H1 (cell line): Measurements from ENCODE around the gene TSSK6. TPM values are rescaled to one million over a fixed set of nuclear protein-coding genes. Genes with fewer than 3 reads are reported as not detected.

Source experiments
- CTCF ChIA-PET: fragments of 300-600 bp; sonication (Branson Sonifier 250); formaldehyde crosslinking; loops from one replicate; lab custom pipeline; 2021; ENCODE audit not compliant: partially characterized antibody; lab: Charles Lee
- POLR2A ChIA-PET: fragments of 300-600 bp; sonication (Branson Sonifier 250); formaldehyde crosslinking; loops from one replicate; lab custom pipeline; 2021; ENCODE audit warnings: inconsistent platforms; ENCODE audit not compliant: partially characterized antibody; lab: Charles Lee
- DNase-seq, 2 experiments: peaks; one replicate each; pipeline versions ENCODE4 v3.0.0 to v3.0.0-alpha.2; 2010 to 2022; ENCODE audit warnings: low spot score in 2 of 2, low read depth in 1 of 2, mixed read lengths in 1 of 2
- FAIRE-seq: peaks from 2 replicates; lab custom pipeline; 2011; peaks lifted over from hg19 to GRCh38; lab: Jason Lieb, UNC
- H2AFZ ChIP-seq: 2 replicates; pipeline ENCODE4 v1.8.1; 2012; ENCODE audit warnings: low read length, inconsistent platforms
- H2AK5ac ChIP-seq: 2 replicates; pipeline ENCODE4 v1.6.1; 2013; ENCODE audit warnings: low read depth, low read length
- H2BK120ac ChIP-seq: replicated peaks from 2 replicates; pipeline ENCODE3; 2013; ENCODE audit warnings: low read depth, low read length, inconsistent platforms
- H2BK12ac ChIP-seq: 2 replicates; pipeline ENCODE4 v1.6.1; 2013; ENCODE audit warnings: low read depth, low read length
- H2BK15ac ChIP-seq: 2 replicates; pipeline ENCODE4 v1.6.1; 2013; ENCODE audit warnings: low read length
- H2BK20ac ChIP-seq: 2 replicates; pipeline ENCODE4 v1.6.1; 2013; ENCODE audit warnings: low read length
- H2BK5ac ChIP-seq: 2 replicates; pipeline ENCODE4 v1.6.1; 2013; ENCODE audit warnings: low read depth, low read length
- H3K14ac ChIP-seq: 2 replicates; pipeline ENCODE4 v1.6.1; 2013; ENCODE audit warnings: inconsistent platforms; ENCODE audit not compliant: insufficient read length
- H3K18ac ChIP-seq: 2 replicates; pipeline ENCODE4 v1.6.1; 2013; ENCODE audit warnings: low read length; ENCODE audit errors: extremely low read depth
- H3K23ac ChIP-seq: 2 replicates; pipeline ENCODE4 v1.6.1; 2013; ENCODE audit warnings: inconsistent platforms; ENCODE audit not compliant: insufficient read length
- H3K23me2 ChIP-seq: 2 replicates; pipeline ENCODE4 v1.6.1; 2013; ENCODE audit warnings: low read depth, low read length
- H3K27ac ChIP-seq: 2 replicates; pipeline ENCODE4 v1.6.1; 2011; ENCODE audit warnings: low read depth, low read length, inconsistent platforms
- H3K27me3 ChIP-seq, 4 experiments: replicated peaks in 1 of 4; 1 replicate in 1 of 4; 2 replicates in 3 of 4; pipeline versions ENCODE4 v1.6.1 to v1.8.1; 2011 to 2013; ENCODE audit warnings: low read length in 3 of 4, mild to moderate bottlenecking in 3 of 4, inconsistent platforms in 2 of 4, mixed read lengths in 2 of 4, moderate library complexity in 1 of 4; ENCODE audit not compliant: control insufficient read depth in 3 of 4, insufficient read depth in 3 of 4; ENCODE audit errors: extremely low read depth in 1 of 4
- H3K36me3 ChIP-seq, 4 experiments: 2 replicates each; pipeline versions ENCODE4 v1.6.1 to v1.8.1; 2011 to 2013; ENCODE audit warnings: mild to moderate bottlenecking in 4 of 4, low read length in 3 of 4, moderate library complexity in 2 of 4, control low read depth in 1 of 4, inconsistent platforms in 1 of 4; ENCODE audit not compliant: insufficient read depth in 4 of 4, control insufficient read depth in 2 of 4
- H3K4ac ChIP-seq: replicated peaks from 2 replicates; pipeline ENCODE3; 2013; ENCODE audit warnings: low read length, low read depth, mixed read lengths, inconsistent platforms; ENCODE audit not compliant: insufficient read length
- H3K4me1 ChIP-seq, 4 experiments: replicated peaks in 1 of 4; 1 replicate in 1 of 4; 2 replicates in 3 of 4; pipeline versions ENCODE4 v1.6.1 to v1.8.1; 2011 to 2013; ENCODE audit warnings: low read length in 3 of 4, inconsistent platforms in 2 of 4, mixed read lengths in 1 of 4; ENCODE audit not compliant: insufficient read depth in 4 of 4, control insufficient read depth in 3 of 4
- H3K4me2 ChIP-seq, 2 experiments: 2 replicates each; pipeline versions ENCODE4 v1.6.1 to v1.8.1; 2011 to 2013; ENCODE audit warnings: low read depth in 2 of 2, low read length in 2 of 2, control low read depth in 1 of 2, inconsistent platforms in 1 of 2, mild to moderate bottlenecking in 1 of 2; ENCODE audit not compliant: insufficient read depth in 1 of 2
- H3K4me3 ChIP-seq, 4 experiments: fragments of 200-600, 300-600 bp in 1 of 4; sonication (generic), shearing (Covaris generic), sonication (Bioruptor Twin) in 1 of 4; 2 replicates each; pipeline versions ENCODE4 v1.5.1 to v1.8.1; 2011 to 2016; ENCODE audit warnings: low read length in 4 of 4, low read depth in 3 of 4, control low read depth in 2 of 4, inconsistent platforms in 2 of 4, mild to moderate bottlenecking in 2 of 4, mixed read lengths in 1 of 4, moderate library complexity in 1 of 4; ENCODE audit not compliant: insufficient read depth in 2 of 4; ENCODE audit errors: extremely low read depth in 1 of 4
- H3K56ac ChIP-seq: replicated peaks from 2 replicates; pipeline ENCODE3; 2013; ENCODE audit warnings: low read depth, mild to moderate bottlenecking, mixed read lengths, low read length, inconsistent platforms; ENCODE audit not compliant: insufficient read length
- H3K79me1 ChIP-seq: 2 replicates; pipeline ENCODE4 v1.6.1; 2013; ENCODE audit warnings: low read depth, low read length, control low read depth
- H3K79me2 ChIP-seq, 2 experiments: 2 replicates each; pipeline versions ENCODE4 v1.6.1 to v1.8.1; 2012 to 2013; ENCODE audit warnings: low read length in 2 of 2, mild to moderate bottlenecking in 2 of 2, inconsistent platforms in 1 of 2; ENCODE audit not compliant: insufficient read depth in 2 of 2, control insufficient read depth in 1 of 2
- H3K9ac ChIP-seq, 4 experiments: replicated peaks in 1 of 4; 1 replicate in 1 of 4; 2 replicates in 3 of 4; pipeline versions ENCODE4 v1.6.1 to v1.8.1; 2011 to 2013; ENCODE audit warnings: low read depth in 3 of 4, low read length in 3 of 4, control low read depth in 2 of 4, mild to moderate bottlenecking in 2 of 4, moderate library complexity in 2 of 4, inconsistent platforms in 1 of 4; ENCODE audit errors: extremely low read depth in 1 of 4
- H3K9me3 ChIP-seq, 2 experiments: 2 replicates each; pipeline versions ENCODE4 v1.6.1 to v1.8.1; 2012 to 2013; ENCODE audit warnings: mild to moderate bottlenecking in 2 of 2, moderate library complexity in 2 of 2, control low read depth in 1 of 2, inconsistent platforms in 1 of 2, low read depth in 1 of 2, low read length in 1 of 2, mixed read lengths in 1 of 2; ENCODE audit not compliant: insufficient read depth in 2 of 2
- H4K20me1 ChIP-seq, 2 experiments: replicated peaks in 1 of 2; 2 replicates each; pipeline versions ENCODE3 to v1.8.1; 2011 to 2013; ENCODE audit warnings: inconsistent platforms in 2 of 2, low read length in 2 of 2, mild to moderate bottlenecking in 1 of 2; ENCODE audit not compliant: insufficient read depth in 2 of 2, control insufficient read depth in 1 of 2
- H4K5ac ChIP-seq: 2 replicates; pipeline ENCODE4 v1.6.1; 2013; ENCODE audit warnings: low read length, low read depth, mixed read lengths, inconsistent platforms; ENCODE audit not compliant: insufficient read length
- H4K8ac ChIP-seq: 2 replicates; pipeline ENCODE4 v1.8.0; 2013; ENCODE audit warnings: mild to moderate bottlenecking, moderate library complexity, low read length, inconsistent platforms; ENCODE audit not compliant: insufficient read depth; ENCODE audit errors: extremely low read depth
- H4K91ac ChIP-seq: replicated peaks from 2 replicates; pipeline ENCODE3; 2013; ENCODE audit warnings: low read length, mixed read lengths, inconsistent platforms; ENCODE audit not compliant: insufficient read length
- BACH1 ChIP-seq: IDR thresholded peaks from 2 replicates; pipeline ENCODE4 v1.6.1; 2012; ENCODE audit warnings: low read length, improper control_type of control experiment
- CTCF ChIP-seq, 3 experiments: IDR thresholded peaks; 1 replicate in 2 of 3; 2 replicates in 1 of 3; pipeline versions ENCODE4 v1.5.1 to v1.6.1; 2011; ENCODE audit warnings: low read length in 3 of 3, mild to moderate bottlenecking in 3 of 3, inconsistent platforms in 2 of 3, low read depth in 1 of 3, moderate library complexity in 1 of 3; ENCODE audit not compliant: insufficient read depth in 1 of 3; ENCODE audit errors: control extremely low read depth in 1 of 3
- FOSL1 ChIP-seq: IDR thresholded peaks from 2 replicates; pipeline ENCODE4 v1.6.1; 2011; ENCODE audit warnings: mild to moderate bottlenecking, low read depth, low read length, moderate library complexity; ENCODE audit not compliant: insufficient read depth
- SP2 ChIP-seq: IDR thresholded peaks from 2 replicates; pipeline ENCODE4 v1.6.1; 2012; ENCODE audit warnings: mild to moderate bottlenecking, low read length, inconsistent platforms
- WGBS, 2 experiments: shearing (Covaris generic) in 1 of 2; methylation state at CpG; one replicate each; pipeline versions ENCODE4 v1.1.6 to v1.1.7; 2013 to 2015; ENCODE audit warnings: low lambda C conversion rate in 2 of 2, mixed read lengths in 2 of 2, inconsistent platforms in 1 of 2, low coverage in 1 of 2, missing lambda C conversion rate in 1 of 2; ENCODE audit not compliant: insufficient replicate concordance in 2 of 2, insufficient coverage in 1 of 2, insufficient read length in 1 of 2; ENCODE audit errors: extremely low coverage in 1 of 2, missing lambda C conversion rate in 1 of 2; 5-methylcytosine and 5-hydroxymethylcytosine counted together
- polyA plus RNA-seq, 7 experiments: library from polyadenylated mRNA; depleted of rRNA in 3 of 7; stranded (reverse) in 5 of 7; unstranded in 2 of 7; fragments of >200 nt in 5 of 7; fragments of 200-250 nt in 2 of 7; gene quantifications; 1 replicate in 5 of 7; 2 replicates in 1 of 7; 4 replicates in 1 of 7; pipeline versions ENCODE4 v1.2.1 to v1.2.3, GENCODE V29; 2011 to 2013; ENCODE audit warnings: missing spikeins in 2 of 7, mixed read lengths in 2 of 7
- total RNA-seq: library from RNA; stranded (reverse); fragmentation: NEBNext Ultra II Directional; extraction: Animal tissue kit (Norgen Biotek cat#: 25700); gene quantifications from 2 replicates; pipeline ENCODE4 v1.2.1, GENCODE V29; 2021

Gene TSSK6
- total and polyA plus RNA-seq, 2 of the 8 experiments (the other 6 are each of a cell fraction or from before 2014, with no cell fraction given) = 3.6 to 7.8 TPM

- peaks cover 0 to 42% of the 10 kb centered on the region in 2 experiments; a peak in 2 of 4 replicates for H3K79me2 ChIP-seq
- no peaks in the 10 kb centered on the region for H3K23me2 ChIP-seq
- no peak overlapping the region for H3K4ac ChIP-seq
- no peak overlapping the region for H2BK12ac ChIP-seq
- WGBS, 2 experiments = 93% methylated on average over 7 of the region's 7 CpGs; no CpG with 5 or more reads in 1 of the 2 experiments
- no peak overlapping the region for H3K27ac ChIP-seq
- no peak overlapping the region for H3K9ac ChIP-seq
- H3K56ac ChIP-seq = no peak overlapping the region
- FAIRE-seq = no peak
- no peak overlapping the region for H3K18ac ChIP-seq
- H3K27me3 ChIP-seq = no peaks in the 10 kb centered on the region
- no peak overlapping the region for H3K4me2 ChIP-seq
- CTCF ChIA-PET = no interaction called here
- H3K4me3 ChIP-seq = no peak overlapping the region
- no peak overlapping the region for H2BK5ac ChIP-seq
- no peak overlapping the region for H4K91ac ChIP-seq
- H2BK120ac ChIP-seq = no peak overlapping the region
- H3K9me3 ChIP-seq = no peaks in the 10 kb centered on the region
- H2AK5ac ChIP-seq = no peak overlapping the region
- H4K5ac ChIP-seq = no peak overlapping the region
- no peak overlapping the region for H2BK15ac ChIP-seq
- no peak for TF ChIP-seq BACH1
- no peak for TF ChIP-seq SP2
- TF ChIP-seq CTCF (IDR thresholded peaks at IDR 0.05; ENCODE audit: control extremely low read depth in 1 of 3, insufficient read depth in 1 of 3, low read depth in 1 of 3, low read length in 3 of 3) = no peak
- no peak for TF ChIP-seq FOSL1
- TF ChIP-seq, all 59 proteins: peak for 0
- no peak overlapping the region; the same call in 1 of the 2 replicates for H4K8ac ChIP-seq
- no peak for DNase-seq
- H4K20me1 ChIP-seq = peaks cover 6 to 28% of the 10 kb centered on the region in 2 experiments
- peaks cover 14% of the 10 kb centered on the region for H3K79me1 ChIP-seq
- no peak overlapping the region for H2AFZ ChIP-seq
- no peak overlapping the region for H2BK20ac ChIP-seq
- no peaks in the 10 kb centered on the region; a peak in 3 of 7 replicates for H3K4me1 ChIP-seq
- H3K14ac ChIP-seq = no peak overlapping the region
- peaks cover 4 to 41% (median 18%) of the 10 kb centered on the region in 4 experiments; a peak in 6 of 8 replicates for H3K36me3 ChIP-seq
- POLR2A ChIA-PET = interaction anchor here (0.9 to 3.1 kb wide), 3 partner anchors 9 to 34 kb away, joined by 3 to 13 read pairs (median 4); no protein-coding TSS in a partner anchor
- no peak overlapping the region for H3K23ac ChIP-seq
These were observed 8.7 kb upstream of the TSSK6 start for GRCh38 chr19:19524053-19524452.
